GM04503 (cell line): ENCODE data around the gene PLEKHO2.
"Not testable (repeated sequence)": the region's sequence is repeated elsewhere in the genome, so short reads cannot be mapped to it uniquely, and the experiment has no call there.

Experiments used
- DNase-seq: peaks from one replicate; pipeline ENCODE4 v3.0.0-alpha.2; 2012; ENCODE audit warnings: low read depth

Gene PLEKHO2

GRCh38 chr15:64841344-64842095 is at the start of gene PLEKHO2:
Gene PLEKHO2 (plus strand): TSS chr15:64841915. CDS start chr15:64842017, 102 bp downstream.
- DNase-seq, result peak; percentile 60

DNA sequence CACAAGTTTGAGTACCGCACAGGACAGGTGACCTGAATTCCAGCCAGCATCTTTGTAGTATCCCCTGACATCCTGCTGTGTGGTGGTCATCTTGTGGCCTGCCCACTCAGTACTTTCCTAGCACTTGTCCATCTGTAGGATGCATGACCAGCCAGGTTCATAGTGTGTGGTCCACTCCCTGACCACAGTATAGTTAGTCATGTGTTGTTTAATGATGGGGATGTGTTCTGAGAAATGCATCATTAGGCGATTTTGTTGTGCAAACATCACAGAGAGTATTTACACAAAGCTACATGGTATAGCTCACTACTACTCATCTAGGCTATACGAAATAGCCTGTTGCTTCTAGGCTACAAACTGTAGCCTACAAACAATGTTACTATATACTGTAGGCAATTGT is 49.4 kb upstream of the PLEKHO2 start:
- no peak for DNase-seq

DNA sequence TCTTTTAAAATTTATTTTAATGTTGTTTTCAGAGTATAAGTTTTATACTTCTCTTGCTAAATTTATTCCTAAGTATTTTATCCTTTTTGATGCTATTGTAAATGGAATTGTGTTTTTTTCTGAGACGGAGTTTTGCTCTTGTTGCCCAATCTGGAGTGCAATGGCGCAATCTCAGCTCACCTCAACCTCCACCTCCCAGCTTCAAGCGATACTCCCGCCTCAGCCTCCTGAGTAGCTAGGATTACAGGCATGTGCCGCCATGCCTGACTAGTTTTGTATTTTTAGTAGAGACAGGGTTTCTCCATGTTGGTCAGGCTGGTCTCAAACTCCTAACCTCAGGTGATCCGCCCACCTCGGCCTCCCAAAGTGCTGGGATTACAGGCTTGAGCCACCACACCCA is 46.4 kb upstream of the PLEKHO2 start:
- not testable (repeated sequence) for DNase-seq

DNA sequence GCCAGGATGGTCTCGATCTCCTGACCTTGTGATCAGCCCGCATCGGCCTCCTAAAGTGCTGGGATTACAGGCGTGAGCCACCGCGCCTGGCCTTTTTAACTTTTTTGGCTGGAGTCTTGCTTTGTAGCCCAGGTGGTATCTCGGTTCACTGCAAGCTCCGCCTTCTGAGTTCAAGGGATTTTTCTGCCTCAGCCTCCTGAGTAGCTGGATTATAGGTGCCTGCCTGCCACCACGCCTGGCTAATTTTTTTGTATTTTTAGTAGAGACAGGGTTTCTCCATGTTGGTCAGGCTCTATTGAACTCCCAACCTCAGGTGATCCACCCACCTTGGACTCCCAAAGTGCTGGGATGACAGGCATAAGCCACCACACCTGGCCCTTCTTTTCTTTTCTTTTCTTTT is 45.8 kb upstream of the PLEKHO2 start:
- not testable (repeated sequence) for DNase-seq

DNA sequence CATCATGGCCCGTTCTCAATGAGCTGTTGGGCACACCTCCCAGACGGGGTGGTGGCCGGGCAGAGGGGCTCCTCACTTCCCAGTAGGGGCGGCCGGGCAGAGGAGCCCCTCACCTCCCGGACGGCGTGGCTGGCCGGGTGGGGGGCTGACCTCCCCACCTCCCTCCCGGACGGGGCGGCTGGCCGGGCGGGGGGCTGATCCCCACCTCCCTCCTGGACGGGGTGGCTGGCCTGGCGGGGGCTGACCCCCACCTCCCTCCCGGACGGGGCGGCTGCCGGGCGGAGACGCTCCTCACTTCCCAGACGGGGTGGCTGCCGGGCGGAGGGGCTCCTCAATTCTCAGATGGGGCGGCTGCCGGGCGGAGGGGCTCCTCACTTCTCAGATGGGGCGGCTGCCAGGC is 42.8 kb upstream of the PLEKHO2 start:
- DNase-seq, result not testable (repeated sequence)

DNA sequence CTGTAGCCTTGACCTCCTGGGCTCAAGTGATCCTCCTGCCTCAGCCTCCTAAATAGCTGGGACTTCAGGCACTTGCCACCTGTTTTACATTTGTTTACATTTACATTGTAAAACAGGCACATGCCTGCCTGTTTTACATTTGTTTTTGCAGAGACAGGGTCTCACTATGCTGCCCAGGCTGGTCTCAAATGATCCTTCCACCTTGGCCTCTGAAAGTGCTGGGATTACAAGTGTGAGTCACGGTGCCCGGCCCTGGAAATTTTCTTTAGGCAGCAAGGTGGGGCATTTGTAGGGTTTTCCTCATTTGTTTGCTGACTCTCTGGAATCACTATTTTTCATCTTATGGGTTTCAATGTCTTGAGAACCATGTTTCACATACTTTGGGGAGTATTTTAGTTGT is 41.2 kb upstream of the PLEKHO2 start:
- no peak for DNase-seq

DNA sequence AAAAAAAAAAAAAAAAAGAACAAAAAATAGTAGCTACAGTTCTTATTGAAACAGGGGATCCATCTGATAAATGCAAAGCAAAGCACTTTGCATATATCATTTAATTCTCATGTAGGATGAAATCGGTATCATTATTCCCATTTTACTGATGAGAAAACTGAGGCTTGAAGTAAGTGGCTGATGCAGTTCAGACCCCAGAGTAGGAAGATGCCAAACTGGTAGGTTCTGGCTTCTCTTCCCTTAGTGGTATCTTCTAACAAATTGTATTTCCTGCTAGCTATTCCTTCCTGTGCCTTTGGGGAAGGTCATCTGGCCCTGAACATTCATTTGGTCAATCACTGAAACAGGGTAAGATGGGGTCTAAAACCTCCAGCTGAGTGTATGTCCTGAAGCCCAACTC is 38.2 kb upstream of the PLEKHO2 start:
- DNase-seq, result no peak

GRCh38 chr15:64804619-64805018 is 37.1 kb upstream of the PLEKHO2 start:
- DNase-seq, result no peak

DNA sequence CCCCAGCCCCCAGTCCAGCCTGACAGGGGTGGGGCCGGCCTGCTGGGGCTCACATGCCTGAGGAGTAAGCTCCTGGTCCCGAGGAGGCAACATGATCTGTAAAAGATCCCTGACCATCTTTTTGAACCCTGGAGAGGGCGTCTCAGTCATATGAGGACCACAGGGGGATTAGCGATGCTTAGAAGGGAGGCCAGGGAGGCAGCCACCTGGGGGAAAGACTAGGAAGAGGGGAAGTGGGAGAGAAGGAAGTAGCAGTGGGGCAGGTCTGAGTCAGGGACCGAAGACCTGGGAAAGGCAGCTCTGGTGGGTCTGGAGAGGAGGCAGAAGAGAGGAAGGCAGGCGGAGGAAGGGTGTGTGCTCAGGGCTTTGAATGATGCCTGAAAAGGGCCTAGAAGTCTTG is 35.2 kb upstream of the PLEKHO2 start:
- DNase-seq, result no peak

DNA sequence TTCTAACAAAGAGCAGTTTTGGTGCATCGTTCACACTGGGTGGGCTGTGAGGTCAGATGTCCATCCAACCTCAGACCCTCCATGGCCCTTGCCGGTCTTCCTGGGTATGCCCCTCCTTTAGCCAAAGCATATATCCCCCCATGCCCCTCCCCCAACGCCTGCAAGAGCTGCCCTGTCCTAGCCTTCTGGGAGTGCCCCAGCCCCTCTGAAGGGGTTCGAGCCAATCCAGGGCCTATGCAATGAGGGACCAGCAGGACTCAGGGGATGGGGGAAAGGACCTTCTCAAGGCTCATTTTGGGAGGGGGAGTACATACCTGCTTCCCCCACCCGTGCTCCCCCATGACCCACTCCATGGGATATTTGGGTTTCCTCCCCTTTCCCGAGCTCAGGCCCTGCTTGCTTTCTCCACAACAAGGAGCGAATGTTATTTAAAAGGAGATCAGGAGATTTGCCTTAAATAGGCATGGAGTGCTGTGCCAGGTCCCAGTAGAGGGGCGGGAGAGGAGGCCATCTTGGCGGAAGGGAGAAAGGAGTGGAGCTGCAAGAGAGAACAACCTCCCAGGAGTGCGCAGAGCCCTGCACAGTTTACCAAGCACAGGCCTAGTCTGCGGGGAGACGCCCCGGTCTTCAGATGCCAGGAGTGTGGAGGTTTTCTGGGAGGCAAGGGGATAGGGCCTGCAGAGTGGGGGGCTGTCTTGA is 34.5 kb upstream of the PLEKHO2 start:
- DNase-seq, result no peak

GRCh38 chr15:64807751-64808222 is 33.9 kb upstream of the PLEKHO2 start:
- DNase-seq, result no peak

DNA sequence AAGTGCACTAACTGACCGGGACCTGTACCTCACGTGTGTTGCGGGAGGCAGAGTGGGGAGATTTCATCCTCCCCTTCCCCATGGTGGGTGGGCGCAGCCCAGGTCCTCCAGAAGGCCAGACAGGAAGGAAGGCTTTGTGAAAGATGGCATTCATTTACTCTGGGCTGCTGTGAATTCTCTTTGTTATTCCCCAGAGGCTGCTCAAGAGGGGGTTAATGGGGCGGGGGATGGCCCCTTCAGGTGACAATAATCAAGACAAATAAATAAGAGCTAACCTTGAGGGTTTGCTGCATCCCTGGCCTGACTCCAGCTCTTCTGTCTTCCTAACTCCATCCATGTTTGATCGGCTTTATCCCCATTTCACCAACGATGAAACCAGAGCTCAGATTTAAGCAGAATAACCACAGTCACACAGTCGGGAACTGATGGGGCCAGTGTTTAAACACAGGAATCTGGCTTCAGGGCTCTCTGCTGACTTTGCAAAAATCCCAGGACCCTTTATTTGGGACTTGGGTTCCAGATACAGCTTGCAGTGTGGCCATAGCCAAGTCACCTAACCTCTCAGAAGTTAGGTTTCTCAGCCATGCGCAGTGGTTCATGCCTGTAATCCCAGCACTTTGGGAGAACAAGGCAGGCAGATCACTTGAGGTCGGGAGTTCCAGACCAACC is 32.8 kb upstream of the PLEKHO2 start:
- DNase-seq, result no peak

GRCh38 chr15:64809649-64810496 is 31.8 kb upstream of the PLEKHO2 start:
- peak; percentile 25 for DNase-seq

- DNase-seq, result no peak
Measured at GRCh38 chr15:64810497-64811326, 31.0 kb upstream of the PLEKHO2 start.

GRCh38 chr15:64813075-64813474 is 28.6 kb upstream of the PLEKHO2 start:
- no peak for DNase-seq

DNA sequence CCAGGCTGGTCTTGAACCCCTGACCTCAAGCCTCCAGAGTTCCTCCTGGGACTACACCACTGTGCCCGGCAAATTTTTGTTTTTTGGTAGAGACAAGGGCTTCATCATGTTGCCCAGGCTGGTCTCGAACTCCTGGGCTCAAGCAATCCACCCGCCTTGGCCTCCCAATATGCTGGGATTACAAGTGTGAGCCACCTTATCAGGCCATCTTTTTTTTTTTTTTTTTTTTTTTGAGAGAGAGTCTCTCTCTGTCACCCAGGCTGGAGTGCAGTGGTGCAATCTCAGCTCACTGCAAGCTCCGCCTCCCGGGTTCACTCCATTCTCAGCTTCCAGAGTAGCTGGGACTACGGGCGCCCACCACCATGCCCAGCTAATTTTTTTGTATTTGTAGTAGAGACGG is 27.4 kb upstream of the PLEKHO2 start:
- not testable (repeated sequence) for DNase-seq

- not testable (repeated sequence) for DNase-seq
Measured at GRCh38 chr15:64814965-64815364, 26.8 kb upstream of the PLEKHO2 start.

GRCh38 chr15:64816452-64816851 is 25.3 kb upstream of the PLEKHO2 start:
- DNase-seq, result no peak

- no peak for DNase-seq
Measured at GRCh38 chr15:64824929-64825430, 16.7 kb upstream of the PLEKHO2 start.

DNA sequence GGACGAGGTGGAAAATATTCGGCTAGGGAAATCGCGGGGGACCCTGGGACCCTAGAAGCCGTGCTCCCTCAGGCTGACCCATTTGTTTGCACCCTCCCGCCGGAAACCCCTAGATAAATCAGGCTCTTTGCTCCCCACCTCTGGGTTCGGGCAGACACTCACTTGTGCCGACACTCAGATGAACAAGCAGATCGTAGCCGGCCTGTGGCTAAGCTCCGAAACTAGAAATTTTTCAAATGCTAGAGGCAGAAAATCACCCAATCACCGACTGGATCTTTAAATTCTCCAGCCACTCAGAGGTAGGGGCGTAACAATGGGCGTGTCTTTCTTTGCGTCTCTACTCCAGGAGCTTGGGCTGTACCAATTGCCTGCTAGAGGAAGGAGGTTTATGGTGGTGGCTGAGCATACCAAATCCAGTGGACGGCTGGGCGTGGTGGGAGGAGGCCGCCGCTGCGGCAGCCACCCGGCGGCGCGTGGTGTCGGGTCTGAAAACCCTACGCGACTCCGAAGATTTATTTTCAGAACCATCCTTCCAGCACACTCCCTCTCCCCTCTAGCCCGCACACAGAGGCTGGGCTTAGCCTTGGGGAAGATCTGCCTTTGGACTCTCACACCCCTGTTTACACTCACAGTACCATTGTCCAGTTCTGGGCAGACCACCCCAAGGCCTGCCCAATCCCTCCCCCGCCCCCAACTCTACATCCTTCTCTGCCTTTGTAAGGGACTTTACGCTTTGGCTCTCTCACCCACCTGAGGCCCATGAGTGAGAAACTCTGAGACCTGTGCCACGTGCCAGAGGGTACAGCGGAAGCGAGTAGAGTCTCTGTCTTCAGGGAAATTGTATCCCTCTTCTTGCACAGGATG is 16.1 kb upstream of the PLEKHO2 start, which contains the start of gene PIF1:
PIF1 (minus strand) TSS at position 217 of the 864 bp plus-strand sequence. CDS start 1,312 bp downstream, outside the sequence.
- DNase-seq, result peak; percentile 96
